Measurements from ENCODE around the gene PPP1R26. TPM values are rescaled to one million over a fixed set of nuclear protein-coding genes. Genes with fewer than 3 reads are reported as not detected.

The PPP1R26 gene, protein sequence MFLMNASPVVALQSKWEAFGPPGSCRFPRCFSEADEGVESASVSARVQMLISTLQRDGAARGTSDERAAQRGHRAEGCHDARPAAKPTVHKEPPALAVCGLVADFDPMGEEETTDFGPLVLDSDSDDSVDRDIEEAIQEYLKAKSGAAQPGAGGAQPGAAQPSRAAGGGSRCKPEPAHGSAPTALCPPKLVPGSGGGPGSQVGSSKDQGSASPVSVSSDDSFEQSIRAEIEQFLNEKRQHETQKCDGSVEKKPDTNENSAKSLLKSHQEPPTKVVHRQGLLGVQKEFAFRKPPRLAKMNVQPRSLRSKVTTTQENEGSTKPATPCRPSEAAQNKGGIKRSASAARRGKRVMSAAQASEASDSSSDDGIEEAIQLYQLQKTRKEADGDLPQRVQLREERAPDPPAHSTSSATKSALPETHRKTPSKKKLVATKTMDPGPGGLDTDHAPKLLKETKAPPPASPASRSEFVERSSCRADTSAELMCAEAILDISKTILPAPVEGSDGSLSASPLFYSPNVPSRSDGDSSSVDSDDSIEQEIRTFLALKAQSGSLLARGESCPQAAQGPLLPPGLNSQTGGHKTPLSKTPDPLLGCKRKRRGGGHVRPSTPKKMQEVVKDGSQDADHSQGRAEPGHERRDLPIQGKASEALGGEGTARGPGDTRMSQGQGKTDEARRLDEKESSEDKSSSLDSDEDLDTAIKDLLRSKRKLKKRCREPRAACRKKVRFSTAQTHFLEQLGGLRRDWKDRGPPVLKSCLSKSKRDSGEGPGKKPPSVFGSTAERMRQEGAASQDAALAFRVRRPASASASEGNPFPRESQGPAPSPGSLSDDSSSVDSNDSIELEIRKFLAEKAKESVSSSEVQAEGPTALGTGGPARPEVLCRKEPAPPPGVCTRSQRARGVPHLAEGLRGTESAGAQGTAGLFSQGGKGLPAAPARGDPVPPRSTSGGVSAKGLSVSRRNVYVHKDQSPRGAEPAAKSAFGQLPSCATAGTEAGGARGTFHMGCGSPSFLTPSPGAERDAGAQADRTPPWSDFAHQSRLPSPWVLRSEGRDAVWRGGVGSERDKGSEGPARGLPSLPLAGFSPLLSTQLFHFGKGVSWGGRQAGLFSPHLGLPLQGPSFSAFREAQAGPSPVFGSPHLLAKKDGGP (N-terminal part only)
- 19.1 and 41.6 TPM in 2 replicates for total RNA-seq (2011; cell fraction: chromatin; rRNA removed; ENCODE audit: low replicate concordance)
- total RNA-seq (2011; cell fraction: nucleolus; rRNA removed), result 25.8 and 36.4 TPM in 2 replicates
- total RNA-seq (2011; cell fraction: nucleoplasm; rRNA removed), result 20.5 and 21.5 TPM in 2 replicates
- total RNA-seq (2014; rRNA removed) (25.1 and 29.6 TPM in 2 replicates), total RNA-seq (2014; rRNA removed; fragmentation: Illumina TruSeq; extraction: Trizol) (8.1 and 11.3 TPM in 2 replicates), total RNA-seq (2015; rRNA removed; fragmentation: Illumina TruSeq; extraction: Trizol) (18.2 and 19.4 TPM in 2 replicates), total RNA-seq (2021) (23.6 and 26.8 TPM in 2 replicates), polyA plus RNA-seq (2011; rRNA removed) (8.6 and 9.3 TPM in 2 replicates), polyA plus RNA-seq (2014; fragmentation: Illumina TruSeq; extraction: Trizol) (8.0 and 12.4 TPM in 2 replicates), polyA plus RNA-seq (2014; fragmentation: Nextera tagmentation; extraction: Ambion mirVana) (under 1 TPM; 0.77 to 0.89 TPM), polyA plus RNA-seq (2014; rRNA removed) (15.0 and 15.6 TPM in 2 replicates), polyA minus RNA-seq (2011; rRNA and poly(A)+ RNA removed) (10.1 and 23.5 TPM in 2 replicates), Bru-seq, nascent RNA (percentile 68 among the genes with signal in this experiment), BruChase-seq, experiment 1, labeled RNA remaining after a 2-hour chase (percentile 72 among the genes with signal in this experiment), BruChase-seq, experiment 2, labeled RNA remaining after a 6-hour chase (percentile 79 among the genes with signal in this experiment)
- polyA plus RNA-seq (2011; cell fraction: cytosol; rRNA removed), result 9.9 and 15.5 TPM in 2 replicates
- 18.4 and 32.2 TPM in 2 replicates for polyA plus RNA-seq (2011; cell fraction: nucleus; rRNA removed)
- polyA plus RNA-seq (2012), result 19.0 and 28.0 TPM in 2 replicates
- 16.4 and 18.4 TPM in 2 replicates for polyA minus RNA-seq (2011; cell fraction: cytosol; rRNA and poly(A)+ RNA removed)
- polyA minus RNA-seq (2011; cell fraction: nucleus; rRNA and poly(A)+ RNA removed), result 7.4 and 8.1 TPM in 2 replicates
- long read RNA-seq, experiment 1, full-length matches to known transcripts, result 97 of 107 reads
- long read RNA-seq, experiment 1, partial matches to known transcripts, result 4 of 107 reads
- long read RNA-seq, experiment 1, other reads (novel, unspliced or antisense), result 6 of 107 reads
- long read RNA-seq, experiment 2, full-length matches to known transcripts, result 18 of 22 reads
- long read RNA-seq, experiment 2, partial matches to known transcripts, result 1 of 22 reads
- long read RNA-seq, experiment 2, other reads (novel, unspliced or antisense), result 3 of 22 reads
- long read RNA-seq, experiment 3, result 0 reads

DNA sequence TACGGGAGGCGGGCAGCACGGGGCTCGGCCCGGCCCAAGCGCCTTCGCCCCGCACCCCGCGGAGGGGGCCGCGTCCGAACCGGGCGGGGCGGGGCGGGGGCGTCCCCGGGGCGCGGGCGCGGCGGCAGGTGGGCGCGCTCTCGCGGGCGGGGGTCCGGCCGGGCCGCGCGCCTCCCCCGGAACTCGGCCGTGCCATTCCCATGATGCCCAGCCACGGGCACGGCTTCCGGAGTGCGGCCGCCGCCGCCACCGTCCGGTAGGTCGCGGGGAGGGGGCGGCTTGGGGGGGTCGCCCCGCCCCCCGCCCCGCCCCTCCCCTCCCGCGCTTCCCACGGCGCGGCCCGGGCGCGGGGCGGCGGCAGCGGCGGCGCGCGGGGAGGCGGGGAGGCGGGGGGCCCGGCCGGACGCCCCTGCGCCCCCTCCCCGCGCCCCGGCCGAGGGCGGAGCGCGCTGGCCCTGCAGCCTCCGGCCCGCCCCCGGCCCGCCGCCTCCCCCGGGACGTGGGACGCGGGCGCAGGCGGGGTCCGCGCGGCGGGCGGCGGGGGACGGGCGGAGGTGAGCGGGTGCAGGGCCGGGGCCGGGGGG, at the start of gene PPP1R26:
Gene PPP1R26 (plus strand): TSS at position 314 of the 584 bp plus-strand sequence. CDS start 4,729 bp downstream, outside the sequence.
- peaks cover 14% of the 10 kb centered on the region; the same call in 1 of the 3 replicates for H3K36me3 ChIP-seq (ENCODE audit: control insufficient read depth, insufficient read depth, low read length)
- FAIRE-seq (no peak), ATAC-seq (no peak; the same call in 2 of the 3 replicates), DNase-seq (ENCODE audit: extremely low read depth in 1 of 4, low spot score in 3 of 4) (peak; percentile 26 to 83 (median 69))
- H2AFZ ChIP-seq (ENCODE audit: low read depth, low read length), result peak within 1 kb of the TSS; percentile 85
- no peaks in the 10 kb centered on the region for H3K27me3 ChIP-seq (ENCODE audit: control insufficient read depth in 2 of 2, insufficient read depth in 2 of 2, low read length in 2 of 2)
- no peaks in the 10 kb centered on the region for H4K20me1 ChIP-seq (replicated peaks; ENCODE audit: control insufficient read depth, insufficient read depth, low read length)
- no peaks in the 10 kb centered on the region for H3K9me3 ChIP-seq (replicated peaks; ENCODE audit: control insufficient read depth, insufficient read depth, low read depth, low read length)
- CTCF ChIA-PET (ENCODE audit: low intra/inter-chr PET ratio), result no interaction called here
- H3K27ac ChIP-seq (ENCODE audit: extremely low read depth, low read depth, low read length), result peak within 1 kb of the TSS; percentile 73
- in situ Hi-C loops (cut with MboI) (no loop called here), intact Hi-C loops (cut with micrococcal nuclease) (loop anchor here (5.0 kb wide), 1 partner anchor 57 kb away; no protein-coding TSS in a partner anchor)
- 0% methylated on average over 2 of the region's 103 CpGs for WGBS (ENCODE audit: insufficient coverage, low coverage, missing lambda C conversion rate)
- BruUV-seq (replicated peaks), result no TSS peak
- peaks cover 7 to 42% of the 10 kb centered on the region in 2 experiments for H3K4me1 ChIP-seq (replicated peaks in 1 of 2; ENCODE audit: control insufficient read depth in 2 of 2, insufficient read depth in 2 of 2, low read length in 2 of 2)
- H3K9ac ChIP-seq (ENCODE audit: insufficient read depth in 1 of 2, low read depth in 2 of 2, low read length in 2 of 2), result peak within 1 kb of the TSS; percentile 75 to 96
- peak within 1 kb of the TSS; percentile 84 for H3K4me2 ChIP-seq (ENCODE audit: insufficient read depth, low read length)
- peak within 1 kb of the TSS; percentile 68 for H3K4me3 ChIP-seq
- POLR2A ChIA-PET, result interaction anchor here (0.6 to 2.8 kb wide), 5 partner anchors 11 to 108 kb away, joined by 3 to 13 read pairs (median 6); no protein-coding TSS in a partner anchor
- H3K79me2 ChIP-seq (ENCODE audit: control insufficient read depth, insufficient read depth, low read length), result peaks cover 23% of the 10 kb centered on the region
- no peaks in the 10 kb centered on the region for H3K9me1 ChIP-seq (ENCODE audit: control insufficient read depth, insufficient read depth, low read length)
- TF ChIP-seq NR2F6 (CRISPR knock-in tag; IDR thresholded peaks at IDR 0.05) (no peak), SMARCA4 (IDR thresholded peaks at IDR 0.05) (no peak), HNRNPL (IDR thresholded peaks at IDR 0.05; ENCODE audit: low read depth, low read length) (0 out of 2 replicates have a peak, but pooled peaks have one; percentile 70), PHF8 (IDR thresholded peaks at IDR 0.05; ENCODE audit: borderline replicate concordance, low read length) (peak; percentile 8; the same call in 1 of the 2 replicates), KDM4B (IDR thresholded peaks at IDR 0.05; ENCODE audit: borderline replicate concordance in 2 of 2, low read depth in 1 of 2) (no peak), MTA3 (IDR thresholded peaks at IDR 0.05; ENCODE audit: borderline replicate concordance) (no peak), ESRRA (IDR thresholded peaks at IDR 0.05; ENCODE audit: borderline replicate concordance, low read depth) (no peak)
- TF ChIP-seq, protein P1, sequence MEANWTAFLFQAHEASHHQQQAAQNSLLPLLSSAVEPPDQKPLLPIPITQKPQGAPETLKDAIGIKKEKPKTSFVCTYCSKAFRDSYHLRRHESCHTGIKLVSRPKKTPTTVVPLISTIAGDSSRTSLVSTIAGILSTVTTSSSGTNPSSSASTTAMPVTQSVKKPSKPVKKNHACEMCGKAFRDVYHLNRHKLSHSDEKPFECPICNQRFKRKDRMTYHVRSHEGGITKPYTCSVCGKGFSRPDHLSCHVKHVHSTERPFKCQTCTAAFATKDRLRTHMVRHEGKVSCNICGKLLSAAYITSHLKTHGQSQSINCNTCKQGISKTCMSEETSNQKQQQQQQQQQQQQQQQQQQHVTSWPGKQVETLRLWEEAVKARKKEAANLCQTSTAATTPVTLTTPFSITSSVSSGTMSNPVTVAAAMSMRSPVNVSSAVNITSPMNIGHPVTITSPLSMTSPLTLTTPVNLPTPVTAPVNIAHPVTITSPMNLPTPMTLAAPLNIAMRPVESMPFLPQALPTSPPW (CRISPR knock-in tag; IDR thresholded peaks at IDR 0.05), result peak; percentile 94
- TF ChIP-seq, protein P2, sequence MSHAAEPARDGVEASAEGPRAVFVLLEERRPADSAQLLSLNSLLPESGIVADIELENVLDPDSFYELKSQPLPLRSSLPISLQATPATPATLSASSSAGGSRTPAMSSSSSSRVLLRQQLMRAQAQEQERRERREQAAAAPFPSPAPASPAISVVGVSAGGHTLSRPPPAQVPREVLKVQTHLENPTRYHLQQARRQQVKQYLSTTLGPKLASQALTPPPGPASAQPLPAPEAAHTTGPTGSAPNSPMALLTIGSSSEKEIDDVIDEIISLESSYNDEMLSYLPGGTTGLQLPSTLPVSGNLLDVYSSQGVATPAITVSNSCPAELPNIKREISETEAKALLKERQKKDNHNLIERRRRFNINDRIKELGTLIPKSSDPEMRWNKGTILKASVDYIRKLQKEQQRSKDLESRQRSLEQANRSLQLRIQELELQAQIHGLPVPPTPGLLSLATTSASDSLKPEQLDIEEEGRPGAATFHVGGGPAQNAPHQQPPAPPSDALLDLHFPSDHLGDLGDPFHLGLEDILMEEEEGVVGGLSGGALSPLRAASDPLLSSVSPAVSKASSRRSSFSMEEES (CRISPR knock-in tag; IDR thresholded peaks at IDR 0.05), result no peak

All from K562 (cell line).